Neural crest cell (in vitro differentiated cells): Measurements from ENCODE around the gene FLAD1. TPM values are rescaled to one million over a fixed set of nuclear protein-coding genes. Genes with fewer than 3 reads are reported as not detected.

Source experiments
- DNase-seq: peaks from one replicate; pipeline ENCODE4 v3.0.0; 2021; ENCODE audit warnings: low read depth, mixed read lengths, low spot score
- H3K27ac Mint-ChIP-seq: one replicate; pipeline ENCODE4 v1.8.0; 2021; ENCODE audit warnings: mild to moderate bottlenecking, mixed read lengths; ENCODE audit not compliant: unreplicated experiment
- H3K27me3 Mint-ChIP-seq: 2 replicates; pipeline ENCODE4 v1.8.0; 2021; ENCODE audit warnings: low read depth, mild to moderate bottlenecking, mixed read lengths
- H3K36me3 Mint-ChIP-seq: 2 replicates; pipeline ENCODE4 v1.8.0; 2021; ENCODE audit warnings: low read depth, mild to moderate bottlenecking, mixed read lengths
- H3K4me1 Mint-ChIP-seq: 2 replicates; pipeline ENCODE4 v1.8.0; 2021; ENCODE audit warnings: mixed read lengths
- H3K4me3 Mint-ChIP-seq: one replicate; pipeline ENCODE4 v1.8.0; 2021; ENCODE audit warnings: mild to moderate bottlenecking, mixed read lengths
- H3K9me3 Mint-ChIP-seq: 2 replicates; pipeline ENCODE4 v1.8.0; 2021; ENCODE audit warnings: mixed read lengths
- total RNA-seq: library from RNA; stranded (reverse); gene quantifications from 2 replicates; pipeline ENCODE4 v1.2.1, GENCODE V29; 2021
- TF ChIP-seq, protein P1 (sequence below): fragments of 200-600 bp; sonication (generic); conservative IDR thresholded peaks from 2 replicates; pipeline ENCODE4 v1.5.0; 2021; ENCODE audit warnings: antibody characterized with exemption, mild to moderate bottlenecking

Gene FLAD1
- total RNA-seq, 1 donor from 2014 or later: 76.3 TPM

DNA sequence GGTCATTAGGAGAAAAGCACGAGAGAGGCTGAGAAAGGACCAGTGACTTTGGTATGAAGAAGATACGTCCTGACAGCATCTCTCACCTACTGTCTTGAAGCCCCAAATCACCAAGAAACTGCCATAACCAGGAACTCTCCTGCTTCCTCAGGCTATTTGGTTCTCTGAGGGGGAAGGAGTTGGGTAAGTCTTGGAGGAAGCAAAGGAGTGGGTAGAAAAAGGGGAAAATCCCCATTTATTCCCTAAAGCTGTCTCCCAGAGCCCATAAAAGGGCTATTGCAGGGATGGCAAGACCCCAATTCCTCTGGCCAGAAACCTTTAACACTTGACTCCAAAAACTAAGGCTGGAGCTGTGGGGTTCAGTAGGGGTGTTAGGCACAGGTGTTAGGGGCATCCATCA, 25.1 kb upstream of the FLAD1 start:
- H3K4me3 Mint-ChIP-seq: peak overlapping the region; percentile 90
- H3K9me3 Mint-ChIP-seq: no peaks in the 10 kb centered on the region
- peaks cover 4% of the 10 kb centered on the region for H3K36me3 Mint-ChIP-seq
- H3K27me3 Mint-ChIP-seq: no peaks in the 10 kb centered on the region
- peaks cover 62% of the 10 kb centered on the region for H3K4me1 Mint-ChIP-seq
- TF ChIP-seq, protein P1, sequence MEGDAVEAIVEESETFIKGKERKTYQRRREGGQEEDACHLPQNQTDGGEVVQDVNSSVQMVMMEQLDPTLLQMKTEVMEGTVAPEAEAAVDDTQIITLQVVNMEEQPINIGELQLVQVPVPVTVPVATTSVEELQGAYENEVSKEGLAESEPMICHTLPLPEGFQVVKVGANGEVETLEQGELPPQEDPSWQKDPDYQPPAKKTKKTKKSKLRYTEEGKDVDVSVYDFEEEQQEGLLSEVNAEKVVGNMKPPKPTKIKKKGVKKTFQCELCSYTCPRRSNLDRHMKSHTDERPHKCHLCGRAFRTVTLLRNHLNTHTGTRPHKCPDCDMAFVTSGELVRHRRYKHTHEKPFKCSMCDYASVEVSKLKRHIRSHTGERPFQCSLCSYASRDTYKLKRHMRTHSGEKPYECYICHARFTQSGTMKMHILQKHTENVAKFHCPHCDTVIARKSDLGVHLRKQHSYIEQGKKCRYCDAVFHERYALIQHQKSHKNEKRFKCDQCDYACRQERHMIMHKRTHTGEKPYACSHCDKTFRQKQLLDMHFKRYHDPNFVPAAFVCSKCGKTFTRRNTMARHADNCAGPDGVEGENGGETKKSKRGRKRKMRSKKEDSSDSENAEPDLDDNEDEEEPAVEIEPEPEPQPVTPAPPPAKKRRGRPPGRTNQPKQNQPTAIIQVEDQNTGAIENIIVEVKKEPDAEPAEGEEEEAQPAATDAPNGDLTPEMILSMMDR: no peak
- H3K27ac Mint-ChIP-seq: no peak overlapping the region
- DNase-seq: no peak

DNA sequence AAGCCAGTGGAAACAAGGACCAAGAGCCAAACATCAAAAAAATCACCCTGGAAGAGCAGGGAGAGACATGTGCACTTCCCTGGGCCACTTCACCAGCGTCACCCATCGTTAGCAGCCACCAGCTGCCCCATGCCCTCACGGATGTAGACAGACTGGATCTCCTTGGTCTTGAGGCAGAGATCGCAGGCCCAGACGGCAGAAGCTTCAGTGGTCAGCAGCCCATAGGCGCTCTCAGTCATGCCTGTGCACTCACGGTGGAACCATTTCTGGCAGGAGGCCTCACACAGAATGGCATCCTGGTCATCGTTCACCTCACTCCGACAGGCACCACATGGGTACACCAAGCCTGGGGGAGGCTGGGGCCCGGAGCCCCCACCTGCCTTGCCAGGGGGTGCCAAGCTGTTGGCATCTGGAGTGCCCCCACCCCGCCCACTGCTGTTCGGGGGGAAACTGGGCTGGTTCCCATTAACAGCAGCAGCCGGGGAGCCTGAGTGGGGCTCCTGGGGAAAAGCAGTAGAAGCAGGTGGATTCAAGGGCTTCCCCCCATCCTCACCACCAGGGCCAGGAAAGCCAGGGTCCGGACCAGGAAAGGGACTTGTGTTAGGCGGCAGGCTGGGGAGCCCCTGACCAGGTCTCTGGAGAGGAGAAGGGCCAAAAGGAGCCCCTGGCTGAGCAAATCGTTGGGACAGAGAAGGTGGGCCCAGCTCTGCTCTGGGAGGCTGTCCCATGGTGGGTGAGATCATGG, 24.3 kb upstream of the FLAD1 start:
- DNase-seq: no peak
- H3K36me3 Mint-ChIP-seq: peaks cover 7% of the 10 kb centered on the region
- H3K4me3 Mint-ChIP-seq: peak overlapping the region; percentile 90
- H3K27me3 Mint-ChIP-seq: no peaks in the 10 kb centered on the region
- peak overlapping the region; percentile 43 for H3K27ac Mint-ChIP-seq
- H3K9me3 Mint-ChIP-seq: no peaks in the 10 kb centered on the region
- H3K4me1 Mint-ChIP-seq: peaks cover 59% of the 10 kb centered on the region
- TF ChIP-seq, protein P1: no peak

GRCh38 chr1:154959426-154959780, 23.7 kb upstream of the FLAD1 start:
- H3K9me3 Mint-ChIP-seq: no peaks in the 10 kb centered on the region
- peaks cover 8% of the 10 kb centered on the region for H3K36me3 Mint-ChIP-seq
- peaks cover 53% of the 10 kb centered on the region for H3K4me1 Mint-ChIP-seq
- DNase-seq: no peak
- peak overlapping the region; percentile 95 for H3K4me3 Mint-ChIP-seq
- H3K27me3 Mint-ChIP-seq: no peaks in the 10 kb centered on the region
- no peak overlapping the region for H3K27ac Mint-ChIP-seq
- TF ChIP-seq, protein P1: no peak

GRCh38 chr1:154960446-154961136, 22.6 kb upstream of the FLAD1 start:
- Mint-ChIP-seq H3K9me3 (no peaks in the 10 kb centered on the region), H3K4me1 (peaks cover 41% of the 10 kb centered on the region), H3K36me3 (peaks cover 8% of the 10 kb centered on the region), H3K4me3 (peak overlapping the region; percentile 95), H3K27ac (peak overlapping the region; percentile 43), H3K27me3 (no peaks in the 10 kb centered on the region)
- TF ChIP-seq, protein P1: no peak
- no peak for DNase-seq

GRCh38 chr1:154961207-154962155, 21.7 kb upstream of the FLAD1 start, which contains the start of gene PYGO2:
Gene PYGO2 (minus strand): TSS chr1:154961782. CDS start chr1:154961576, 206 bp downstream.
- Mint-ChIP-seq H3K9me3 (no peaks in the 10 kb centered on the region), H3K4me3 (peak within 1 kb of the TSS; percentile 96), H3K4me1 (peaks cover 32% of the 10 kb centered on the region), H3K27me3 (no peaks in the 10 kb centered on the region), H3K36me3 (peaks cover 8% of the 10 kb centered on the region), H3K27ac (peak within 1 kb of the TSS; percentile 83)
- TF ChIP-seq, protein P1: peak; percentile 67
- DNase-seq: peak; percentile 76
